Measurements from ENCODE around the gene ZNF836.

DNA sequence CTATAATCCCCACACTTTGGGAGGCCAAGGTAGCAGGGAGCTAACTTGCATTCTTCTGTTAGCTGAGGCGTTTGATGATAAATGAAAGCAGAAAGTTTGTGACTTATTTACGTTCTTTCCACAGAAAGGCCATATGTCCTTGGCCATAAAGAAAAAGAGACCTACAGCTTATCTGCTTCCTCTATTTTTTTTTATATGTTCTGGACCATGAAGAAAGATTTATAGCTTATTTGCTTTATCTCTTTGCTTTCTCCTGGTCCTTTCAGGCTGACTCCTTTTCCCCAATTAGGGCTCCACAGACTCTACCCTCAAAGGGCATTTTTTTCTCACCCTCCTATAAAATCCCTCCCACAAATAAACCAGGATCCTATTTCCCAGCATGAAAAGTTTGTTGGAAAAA lies 30.2 kb downstream of the ZNF836 start:
- TF ChIP-seq, protein P1, sequence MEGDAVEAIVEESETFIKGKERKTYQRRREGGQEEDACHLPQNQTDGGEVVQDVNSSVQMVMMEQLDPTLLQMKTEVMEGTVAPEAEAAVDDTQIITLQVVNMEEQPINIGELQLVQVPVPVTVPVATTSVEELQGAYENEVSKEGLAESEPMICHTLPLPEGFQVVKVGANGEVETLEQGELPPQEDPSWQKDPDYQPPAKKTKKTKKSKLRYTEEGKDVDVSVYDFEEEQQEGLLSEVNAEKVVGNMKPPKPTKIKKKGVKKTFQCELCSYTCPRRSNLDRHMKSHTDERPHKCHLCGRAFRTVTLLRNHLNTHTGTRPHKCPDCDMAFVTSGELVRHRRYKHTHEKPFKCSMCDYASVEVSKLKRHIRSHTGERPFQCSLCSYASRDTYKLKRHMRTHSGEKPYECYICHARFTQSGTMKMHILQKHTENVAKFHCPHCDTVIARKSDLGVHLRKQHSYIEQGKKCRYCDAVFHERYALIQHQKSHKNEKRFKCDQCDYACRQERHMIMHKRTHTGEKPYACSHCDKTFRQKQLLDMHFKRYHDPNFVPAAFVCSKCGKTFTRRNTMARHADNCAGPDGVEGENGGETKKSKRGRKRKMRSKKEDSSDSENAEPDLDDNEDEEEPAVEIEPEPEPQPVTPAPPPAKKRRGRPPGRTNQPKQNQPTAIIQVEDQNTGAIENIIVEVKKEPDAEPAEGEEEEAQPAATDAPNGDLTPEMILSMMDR (IDR thresholded peaks at IDR 0.05; ENCODE audit: poor library complexity) = no peak
- TF ChIP-seq EZH2 (IDR thresholded peaks at IDR 0.05; ENCODE audit: borderline replicate concordance) = no peak
- no peak for TF ChIP-seq EZH2phosphoT487 (IDR thresholded peaks at IDR 0.05; ENCODE audit: low read depth, severe bottlenecking, unreplicated experiment)

Measured in hepatocyte (in vitro differentiated cells).